NK-92 (cell line): ENCODE data around the gene KIZ.

Experiments used
- DNase-seq: peaks from one replicate; lab custom pipeline; 2025; ENCODE audit not compliant: unreplicated experiment; lab: John Stamatoyannopoulos, UW

The KIZ gene

DNA sequence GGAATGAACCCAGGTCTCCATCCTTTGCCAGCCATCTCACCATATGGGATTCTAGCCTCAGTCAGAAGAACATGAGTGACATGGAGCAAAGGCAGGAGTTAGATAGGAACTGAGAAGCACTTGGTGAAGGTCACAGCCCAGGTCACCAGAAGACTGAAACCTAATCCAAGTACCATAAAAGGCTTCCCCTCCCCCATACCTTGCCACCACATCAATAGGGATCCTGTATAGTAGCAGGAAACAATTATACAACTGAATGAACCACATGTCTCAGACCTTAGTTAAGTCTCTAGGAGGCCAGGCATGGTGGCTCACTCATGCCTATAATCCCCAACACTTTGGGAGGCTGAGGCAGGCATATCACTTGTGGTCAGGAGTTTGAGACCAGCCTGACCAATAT lies 49.6 kb downstream of the KIZ start:
- DNase-seq, result no peak

DNA sequence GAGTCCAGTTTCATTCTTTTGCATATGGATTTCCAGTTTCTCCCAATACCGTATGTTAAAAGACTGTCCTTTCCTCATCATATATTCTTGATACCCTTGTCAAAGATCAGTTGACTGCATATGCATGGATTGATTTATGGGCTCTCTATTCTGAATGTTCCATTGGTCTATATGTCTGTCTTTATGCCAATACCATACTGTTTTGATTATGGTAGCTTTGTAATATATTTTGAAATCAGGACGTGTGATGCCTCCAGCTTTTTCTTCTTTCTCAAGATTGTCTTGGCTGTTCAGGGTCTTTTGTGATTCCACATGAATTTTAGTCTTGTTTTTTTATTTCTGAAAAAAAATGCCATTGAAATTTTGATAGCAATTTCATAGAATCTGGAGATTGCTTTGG lies 51.9 kb downstream of the KIZ start:
- DNase-seq, result no peak

DNA sequence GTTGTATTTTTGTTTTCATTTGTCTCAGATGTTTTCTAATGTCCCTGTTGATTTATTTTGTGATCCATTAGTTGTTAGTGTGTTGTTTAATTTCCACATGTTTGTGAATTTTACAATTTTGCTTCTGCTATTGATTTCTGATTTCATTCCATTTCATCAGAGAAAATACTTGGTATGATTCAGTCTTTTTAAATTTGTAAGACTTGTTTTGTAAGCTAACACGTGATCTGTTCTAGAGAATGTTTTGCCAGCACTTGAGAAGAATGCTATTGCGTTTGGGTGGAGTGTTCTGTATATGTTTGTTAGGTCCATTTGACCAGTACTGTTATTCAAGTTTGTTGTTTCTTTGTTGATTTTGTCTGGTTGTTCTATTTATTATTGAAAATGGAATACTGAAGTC lies 53.9 kb downstream of the KIZ start:
- DNase-seq, result no peak

DNA sequence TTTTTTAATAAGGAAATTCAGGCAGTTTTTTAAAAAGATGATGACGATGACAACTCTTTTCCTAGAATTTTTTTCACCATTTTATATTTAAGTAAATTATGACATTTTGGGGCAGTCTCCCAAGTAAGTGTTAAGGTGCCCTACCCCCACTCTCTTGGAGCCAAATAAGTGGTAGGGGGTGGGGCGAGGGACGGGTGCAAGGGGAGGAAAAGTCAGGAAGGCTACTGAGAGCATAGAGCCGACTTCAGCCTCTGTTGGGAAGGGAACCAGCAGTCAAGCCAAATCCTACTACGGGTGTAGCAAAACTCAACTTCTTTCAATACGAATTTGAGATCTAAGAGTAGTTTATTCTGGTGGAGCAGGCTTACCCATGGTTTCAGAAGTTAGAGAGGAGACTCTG lies 54.4 kb downstream of the KIZ start:
- DNase-seq, result no peak

DNA sequence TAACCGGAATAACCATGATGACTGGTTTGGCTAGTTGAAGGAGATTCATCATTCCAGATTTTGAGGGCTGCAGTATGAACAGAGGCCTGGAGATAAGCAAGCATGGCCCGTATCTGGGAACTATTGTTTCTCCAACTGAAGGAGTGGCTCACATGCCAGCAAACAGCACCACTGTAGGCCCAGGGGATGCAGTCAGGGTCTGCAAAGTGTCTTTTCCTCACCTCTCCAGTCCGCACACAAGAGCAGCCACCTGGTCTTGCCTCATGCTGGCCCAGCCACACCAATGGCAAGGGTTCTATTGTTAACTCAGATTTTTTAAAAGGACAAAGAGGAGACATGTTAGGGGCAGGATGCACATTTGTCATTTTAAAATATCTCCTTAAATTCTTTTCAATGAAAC lies 55.1 kb downstream of the KIZ start:
- no peak for DNase-seq

DNA sequence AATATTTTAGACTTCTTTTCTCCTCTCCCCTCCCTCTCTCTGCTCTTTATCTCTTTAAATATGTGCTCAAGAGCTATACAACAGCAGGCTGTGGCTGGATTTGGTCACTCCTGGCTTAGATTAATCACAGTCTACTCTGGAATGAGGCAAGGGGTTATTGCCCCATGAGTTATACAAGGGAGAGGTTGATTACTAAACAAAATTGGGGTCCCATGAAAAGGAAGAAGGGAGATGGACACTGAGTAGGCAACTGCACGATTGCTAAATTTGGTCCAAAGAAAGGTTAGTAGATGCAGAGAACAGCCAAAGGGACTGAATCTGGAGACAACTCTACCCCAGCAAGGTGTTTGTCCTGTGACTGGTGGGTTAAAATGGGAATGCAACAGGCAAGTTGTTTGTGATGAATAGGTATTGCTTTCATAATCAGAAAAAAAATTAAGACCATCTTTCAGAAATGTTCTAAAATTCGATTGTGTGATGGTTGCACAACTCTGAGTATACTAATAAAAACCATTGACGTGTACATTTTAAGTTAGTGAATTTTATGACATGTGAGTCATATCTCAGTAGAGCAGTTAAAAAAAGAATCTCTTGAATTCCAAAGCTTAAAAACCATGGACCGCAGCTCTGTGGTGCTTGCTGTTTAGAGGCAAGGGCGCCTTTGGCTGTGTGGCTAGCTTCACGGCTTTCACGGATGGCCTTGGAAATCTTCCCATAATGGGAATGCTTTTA lies 57.1 kb downstream of the KIZ start:
- DNase-seq, result no peak

DNA sequence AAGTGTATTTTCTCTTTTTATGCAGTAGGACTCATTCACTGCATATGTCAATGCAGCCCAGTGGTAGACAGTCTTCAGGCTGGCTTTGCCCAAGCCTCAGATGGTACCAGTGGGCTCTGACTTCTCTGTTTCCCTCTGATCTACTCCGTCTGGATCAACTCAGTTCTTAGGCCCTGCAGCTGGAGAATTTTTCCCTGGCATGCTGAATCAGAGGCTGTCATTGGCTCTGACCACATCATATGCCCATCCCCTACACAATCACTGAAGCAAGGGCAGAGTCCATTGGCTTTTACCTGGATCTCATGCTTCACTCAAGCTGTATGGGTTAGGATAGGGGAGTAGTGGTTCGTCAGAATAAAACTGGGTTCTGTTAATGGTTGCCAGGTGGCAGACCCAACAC lies 57.8 kb downstream of the KIZ start:
- no peak for DNase-seq

DNA sequence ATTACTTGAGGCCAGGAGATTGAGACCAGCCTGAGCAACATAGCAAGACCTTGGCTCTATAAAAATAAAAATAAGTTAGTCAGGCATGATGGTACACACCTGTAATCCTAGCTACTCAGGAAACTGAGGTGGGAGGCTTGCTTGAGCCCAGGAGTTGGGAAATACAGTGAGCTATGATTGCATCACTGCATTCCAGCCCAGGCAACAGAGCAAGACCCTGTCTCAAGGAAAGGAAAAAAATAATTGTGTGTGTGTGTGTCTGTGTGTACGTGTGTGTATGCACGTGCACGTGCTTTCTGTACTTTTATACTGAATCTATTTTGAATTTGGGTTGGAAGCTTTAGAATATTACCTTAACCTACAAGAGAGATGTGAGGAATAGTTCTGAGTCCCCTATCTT lies 58.9 kb downstream of the KIZ start:
- no peak for DNase-seq

DNA sequence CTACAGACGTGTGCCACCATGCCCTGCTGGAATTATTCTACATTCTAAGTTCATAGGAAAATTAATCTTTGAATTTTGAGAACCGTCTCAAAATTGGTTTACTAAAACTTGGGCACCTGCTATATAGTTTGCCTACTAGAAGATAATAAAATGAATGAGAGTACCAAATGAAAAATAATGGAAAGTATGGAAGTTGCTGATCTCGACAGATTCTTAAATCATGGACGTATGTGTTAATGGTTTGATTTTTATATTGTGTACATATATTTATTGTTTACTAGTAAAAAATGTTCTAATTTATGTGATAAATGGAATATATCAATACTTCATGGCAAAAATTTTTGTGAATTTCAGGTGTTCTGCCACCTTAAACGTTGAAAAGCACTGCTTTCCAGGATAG lies 60.0 kb downstream of the KIZ start:
- no peak for DNase-seq

DNA sequence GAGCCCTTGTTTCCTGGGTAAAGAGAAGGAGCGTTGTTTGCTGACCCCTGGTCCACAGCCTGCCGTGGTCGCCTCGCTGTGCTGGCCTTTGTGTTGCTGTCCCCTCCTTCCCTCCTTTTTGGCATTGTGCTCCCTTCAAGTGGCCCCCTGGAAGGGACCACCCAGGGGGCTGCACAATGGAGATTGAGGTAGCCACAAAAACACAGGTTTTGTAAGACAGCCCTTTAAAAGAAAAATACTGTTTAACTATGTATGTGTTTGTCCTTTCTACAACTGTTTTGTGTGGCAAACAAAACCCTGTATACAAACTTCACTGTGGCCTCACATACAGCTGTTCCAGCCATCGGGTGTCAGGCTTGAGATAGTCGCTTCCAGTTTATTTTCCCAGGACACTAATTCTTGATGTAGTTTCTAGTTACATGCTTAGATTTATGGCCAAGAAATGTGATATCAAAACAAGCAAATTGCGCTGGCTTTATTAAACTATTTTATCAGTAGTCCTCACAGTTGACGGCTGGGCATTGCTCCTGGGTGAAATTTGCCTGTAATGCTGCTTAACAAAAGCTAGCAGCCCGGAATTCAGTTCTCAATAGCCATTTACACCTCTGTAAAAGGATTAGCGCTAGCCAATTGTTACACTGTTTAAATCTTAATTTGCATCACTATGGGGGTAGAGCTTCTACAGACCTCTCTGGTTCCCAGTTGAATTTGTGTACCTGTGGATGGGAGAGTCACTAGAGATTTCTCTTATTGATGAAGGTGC lies 64.1 kb downstream of the KIZ start:
- no peak for DNase-seq

DNA sequence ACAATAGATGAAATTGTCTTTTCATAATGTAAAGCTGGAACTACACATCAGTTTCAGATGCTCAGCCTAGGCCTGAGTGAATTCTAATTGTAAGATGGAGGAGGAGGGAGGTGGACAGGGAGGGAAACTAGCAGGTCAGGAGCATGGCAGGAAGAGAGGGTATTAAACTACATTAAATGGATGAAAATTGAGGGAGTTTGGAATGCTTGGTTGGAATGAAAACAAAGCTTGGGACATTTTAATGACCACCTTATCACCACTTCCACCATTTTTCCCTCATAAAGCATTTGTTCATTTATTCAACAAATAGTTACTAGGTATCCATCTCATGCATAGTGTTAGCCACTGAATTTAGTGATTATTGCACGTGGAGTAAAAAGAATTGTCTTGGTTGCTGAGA lies 65.0 kb downstream of the KIZ start:
- DNase-seq, result no peak

DNA sequence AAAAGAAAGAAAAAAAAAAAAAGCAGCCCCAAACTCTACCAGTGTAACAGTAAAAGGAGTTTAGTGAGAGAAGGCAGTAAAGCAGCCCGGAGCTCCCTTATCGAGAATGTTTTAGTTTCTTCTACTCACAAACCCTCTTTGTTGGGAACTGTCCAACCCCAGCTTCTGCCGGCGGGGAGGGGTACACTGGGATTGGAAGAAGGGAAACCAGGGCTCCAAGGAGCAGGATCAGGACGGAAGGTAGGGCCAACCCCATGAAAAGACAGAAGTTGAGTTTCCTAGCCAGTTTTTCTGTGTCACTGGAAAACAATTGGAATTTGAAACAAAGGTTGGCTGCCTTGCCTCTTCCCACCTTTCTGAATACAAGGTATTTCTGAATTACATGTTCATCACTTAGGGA lies 66.0 kb downstream of the KIZ start:
- no peak for DNase-seq

DNA sequence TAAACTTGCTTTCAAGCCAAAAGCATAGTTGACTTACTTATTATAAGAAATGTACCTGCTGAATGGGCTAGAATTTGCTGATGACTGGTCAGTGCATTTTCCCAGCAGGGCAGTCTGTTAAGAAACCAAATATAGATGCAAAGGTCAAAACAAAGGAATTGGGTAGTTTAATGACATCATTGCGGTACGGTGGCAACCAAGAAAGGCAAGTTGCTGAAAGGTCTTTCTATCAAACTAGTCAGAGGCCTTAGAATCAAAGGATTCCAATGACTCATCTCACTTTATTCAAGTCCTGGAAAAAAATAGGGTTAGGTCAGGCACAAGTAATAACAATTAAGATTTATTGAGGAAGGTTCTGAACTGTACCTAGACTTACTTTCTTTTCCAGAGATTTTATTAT lies 76.4 kb downstream of the KIZ start:
- DNase-seq, result no peak

DNA sequence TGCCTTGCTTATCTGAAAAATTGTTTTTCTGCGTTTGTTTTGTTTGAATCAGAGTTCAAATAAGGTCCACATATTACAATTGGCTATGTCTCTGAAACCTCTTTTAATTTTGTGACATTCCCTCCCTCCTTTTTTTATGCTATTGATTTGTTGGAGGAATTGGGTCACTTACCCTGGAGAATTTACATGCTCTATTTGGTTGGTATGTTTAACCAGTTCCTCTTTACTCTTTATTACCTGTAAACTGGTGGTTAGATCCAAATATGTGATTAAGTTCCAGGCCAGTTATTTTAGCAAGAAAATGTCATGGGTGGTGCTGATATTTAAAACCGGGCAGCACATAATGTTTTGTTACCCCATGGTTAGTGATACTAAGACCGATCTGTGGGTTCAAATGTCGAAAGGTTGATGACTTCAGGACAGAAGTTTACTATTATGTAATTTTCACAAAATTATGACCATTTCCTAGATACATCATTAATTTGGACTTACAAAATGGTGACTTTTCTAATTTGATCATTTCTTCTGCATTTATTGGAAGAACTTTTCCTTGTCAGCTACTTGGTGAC lies 77.3 kb downstream of the KIZ start:
- DNase-seq, result no peak

DNA sequence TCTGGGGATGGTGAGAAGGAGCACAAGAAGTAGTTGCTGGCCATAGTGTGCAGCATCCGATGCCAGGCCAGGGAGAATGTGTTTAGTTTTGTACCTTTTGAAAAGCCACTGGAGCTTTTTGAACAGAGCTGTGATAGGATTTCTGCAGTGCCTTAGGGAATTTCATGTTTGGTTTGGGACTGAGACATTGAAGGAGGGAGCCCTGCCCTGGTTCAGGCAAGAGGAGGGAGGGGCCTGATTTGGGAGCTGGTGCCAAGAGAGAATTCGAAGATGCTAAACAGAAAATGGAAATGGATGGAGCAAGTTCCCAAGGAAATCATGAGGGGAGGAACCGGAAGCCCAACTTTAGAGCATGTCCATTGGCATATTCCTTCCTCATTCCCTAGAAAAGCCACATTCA lies 80.7 kb downstream of the KIZ start:
- DNase-seq, result no peak

DNA sequence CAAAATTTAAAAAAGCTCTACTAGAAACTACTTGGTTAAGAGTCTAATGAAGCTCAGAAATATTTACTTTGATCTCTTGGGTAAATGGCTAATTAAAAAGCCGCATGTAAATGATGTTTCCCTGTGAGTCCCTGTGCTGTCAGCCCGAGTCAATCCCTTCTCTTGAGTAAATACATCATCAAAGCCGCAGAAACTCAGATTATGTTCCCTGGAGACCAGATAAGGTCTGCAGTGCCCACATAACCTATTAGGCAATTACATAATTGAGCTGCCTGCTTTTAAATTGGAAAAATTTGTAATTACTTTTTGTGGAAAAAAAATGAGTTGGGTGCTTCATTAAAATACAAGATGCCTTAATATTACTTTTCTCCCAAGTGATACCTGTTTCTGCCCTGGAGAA lies 83.1 kb downstream of the KIZ start:
- no peak for DNase-seq

DNA sequence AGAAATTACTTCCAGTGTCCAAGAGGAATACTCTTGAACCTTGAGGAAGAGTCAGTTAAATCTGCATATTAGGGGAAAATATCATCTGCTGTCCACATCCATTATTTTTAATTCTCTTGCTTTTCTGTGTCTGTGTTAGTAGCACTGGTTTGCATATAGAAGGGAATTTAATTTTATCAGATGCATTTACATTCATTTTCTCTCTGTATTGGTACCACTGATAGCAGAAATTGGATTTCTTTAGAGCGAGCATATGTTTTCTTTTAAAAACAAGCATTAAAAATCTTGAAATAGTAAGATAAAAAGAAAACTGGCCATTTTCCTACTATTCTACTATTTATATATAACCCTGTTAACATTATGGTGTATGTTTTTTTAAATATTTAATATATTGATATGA lies 83.8 kb downstream of the KIZ start:
- no peak for DNase-seq

DNA sequence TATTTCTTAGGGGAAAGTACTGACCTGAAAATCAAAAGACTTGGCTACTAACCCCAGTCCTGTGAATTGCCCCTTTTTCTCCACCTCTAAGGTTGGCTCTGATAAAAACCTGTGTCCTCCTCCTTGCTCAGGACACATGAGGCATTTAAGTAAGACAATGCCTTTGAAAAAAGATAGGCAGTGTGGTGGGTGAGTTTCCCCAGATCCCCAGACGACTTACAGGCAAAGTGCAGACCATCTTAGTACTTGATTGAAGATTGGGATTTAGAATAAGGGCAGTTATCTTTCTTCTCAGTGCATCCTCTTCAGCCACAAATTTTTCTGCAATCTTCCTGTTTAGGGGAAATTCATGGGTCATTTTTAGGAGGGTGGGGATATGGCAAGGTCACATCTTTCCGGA lies 87.8 kb downstream of the KIZ start:
- DNase-seq, result no peak

DNA sequence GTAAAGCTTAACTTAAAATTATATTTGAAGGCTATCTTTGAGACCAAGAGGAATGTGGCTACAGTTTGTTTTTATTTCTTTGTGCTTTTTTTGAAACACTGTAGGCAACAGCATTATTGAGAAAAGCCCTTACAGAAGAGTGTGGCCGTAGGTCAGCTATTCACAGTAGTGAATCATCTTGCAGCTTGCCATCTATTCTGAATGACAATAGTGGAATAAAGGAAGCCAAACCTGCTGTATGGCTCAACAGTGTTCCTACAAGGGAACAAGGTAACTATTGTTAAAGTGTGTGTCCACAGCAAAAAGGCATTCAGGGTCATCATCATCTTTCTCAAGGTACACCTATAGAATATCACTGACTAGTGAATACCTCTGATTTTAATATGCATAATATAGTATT lies 88.5 kb downstream of the KIZ start:
- DNase-seq, result no peak

DNA sequence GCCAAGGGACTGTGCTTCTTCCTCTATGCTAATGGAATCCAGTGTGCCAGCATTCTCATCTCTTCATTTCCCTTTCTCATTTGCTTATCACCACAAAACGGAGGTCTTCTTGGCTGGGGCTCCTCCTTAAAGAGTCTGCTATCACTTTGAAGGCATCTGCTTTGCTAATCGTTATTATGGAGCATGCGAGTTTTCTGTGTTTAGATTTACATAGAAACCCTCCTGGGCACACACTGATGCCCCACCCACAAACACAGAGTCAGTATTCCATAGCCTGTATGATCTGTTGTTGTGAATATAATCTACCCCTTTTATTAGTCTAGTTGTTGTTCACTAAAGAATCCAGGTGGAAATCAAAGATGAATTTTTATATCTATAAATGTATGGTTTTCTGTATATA lies 93.8 kb downstream of the KIZ start:
- no peak for DNase-seq

DNA sequence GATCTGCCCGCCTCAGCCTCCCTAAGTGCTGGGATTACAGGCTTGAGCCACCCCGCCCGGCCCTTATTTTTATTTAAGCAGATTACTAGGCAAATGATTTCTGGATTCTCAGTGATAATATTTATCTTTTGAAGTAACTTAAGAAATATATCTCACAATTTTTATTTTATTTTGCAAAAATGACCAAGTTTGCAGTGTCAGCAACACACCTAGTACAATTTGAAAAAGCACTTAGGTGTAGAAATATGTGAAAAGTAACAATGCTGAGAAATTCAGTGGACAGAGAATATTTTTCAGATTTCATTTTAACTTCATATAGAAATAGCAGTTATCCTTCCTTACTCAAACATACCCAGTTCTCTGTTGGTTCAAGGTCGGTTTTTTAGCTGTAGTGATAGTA lies 98.3 kb downstream of the KIZ start:
- no peak for DNase-seq

DNA sequence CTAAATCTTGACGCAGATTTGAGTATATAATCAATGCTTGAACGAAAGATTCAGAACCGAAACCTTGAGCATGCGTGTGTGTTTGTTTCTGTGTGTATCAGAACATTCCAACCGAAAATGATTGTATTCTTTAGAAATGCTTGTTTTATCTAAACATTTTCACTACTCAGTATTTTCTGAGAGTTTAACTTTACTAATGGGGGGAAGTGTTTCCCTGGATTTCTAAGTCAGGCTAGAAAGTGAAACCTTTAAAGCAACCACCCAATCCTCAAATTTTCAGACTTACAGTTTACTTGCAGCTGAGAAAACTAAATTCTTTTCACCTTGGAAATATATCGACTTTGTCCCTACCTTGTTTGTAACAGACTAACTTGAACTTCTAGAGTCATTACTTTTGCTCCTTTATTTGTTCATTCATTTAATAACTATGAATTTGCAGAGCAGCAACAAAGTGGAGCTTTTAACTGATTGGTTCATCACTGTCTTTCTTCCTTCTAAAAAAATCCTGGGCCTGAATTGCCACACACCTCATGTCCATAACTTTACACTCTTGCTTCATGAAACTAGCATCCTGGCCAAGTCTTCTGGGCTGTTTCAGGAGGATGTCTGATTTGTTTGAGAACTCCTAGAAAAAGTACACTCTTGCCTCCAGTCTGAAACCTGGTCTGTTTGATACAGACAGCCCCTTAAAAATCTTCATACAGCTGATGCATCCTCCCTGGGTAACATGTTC lies 99.5 kb downstream of the KIZ start:
- DNase-seq, result no peak
